Mesothelial cell of epicardium (in vitro differentiated cells): ENCODE results near the gene UNC13C. TPM values are rescaled to one million over a fixed set of nuclear protein-coding genes. Genes with fewer than 3 reads are reported as not detected.

Experiments
- DNase-seq, 2 experiments: peaks; one replicate each; pipeline ENCODE4 v3.0.0; 2021; ENCODE audit warnings: low spot score in 2 of 2; ENCODE audit not compliant: unreplicated experiment in 2 of 2
- H3K27ac Mint-ChIP-seq: 2 replicates; pipeline ENCODE4 v1.8.0; 2021; ENCODE audit warnings: mixed read lengths
- H3K27me3 Mint-ChIP-seq: 2 replicates; pipeline ENCODE4 v1.8.0; 2021; ENCODE audit warnings: low read depth, mixed read lengths
- H3K36me3 Mint-ChIP-seq: 2 replicates; pipeline ENCODE4 v1.8.0; 2021; ENCODE audit warnings: mixed read lengths
- H3K4me1 Mint-ChIP-seq: 2 replicates; pipeline ENCODE4 v1.8.0; 2021; ENCODE audit warnings: mixed read lengths
- H3K4me3 Mint-ChIP-seq: 2 replicates; pipeline ENCODE4 v1.8.0; 2021; ENCODE audit warnings: mild to moderate bottlenecking, moderate library complexity, mixed read lengths
- H3K9me3 Mint-ChIP-seq: 2 replicates; pipeline ENCODE4 v1.8.0; 2021; ENCODE audit warnings: mixed read lengths
- CTCF ChIP-seq: fragments of 200-600 bp; sonication (generic); IDR thresholded peaks from one replicate; pipeline ENCODE4 v1.5.0; 2021; ENCODE audit warnings: antibody characterized with exemption; ENCODE audit not compliant: unreplicated experiment
- total RNA-seq: library from RNA; stranded (reverse); gene quantifications from 3 replicates; pipeline ENCODE4 v1.2.1, GENCODE V29; 2021

UNC13C gene
- total RNA-seq, 1 donor from 2014 or later, result 2.7 TPM

GRCh38 chr15:54109014-54109413 lies 130.8 kb downstream of the UNC13C start:
- Mint-ChIP-seq H3K27me3 (no peaks in the 10 kb centered on the region), H3K4me3 (no peak overlapping the region), H3K27ac (no peak overlapping the region), H3K36me3 (no peaks in the 10 kb centered on the region), H3K4me1 (no peaks in the 10 kb centered on the region), H3K9me3 (no peaks in the 10 kb centered on the region)
- no peak for TF ChIP-seq CTCF
- DNase-seq, result no peak

- TF ChIP-seq CTCF, result no peak
- Mint-ChIP-seq H3K4me1 (no peaks in the 10 kb centered on the region), H3K4me3 (no peak overlapping the region), H3K36me3 (no peaks in the 10 kb centered on the region), H3K27me3 (no peaks in the 10 kb centered on the region), H3K9me3 (peaks cover 25% of the 10 kb centered on the region), H3K27ac (no peak overlapping the region)
- DNase-seq, result no peak
These were observed 140.8 kb downstream of the UNC13C start for GRCh38 chr15:54119051-54119450.

- no peak for TF ChIP-seq CTCF
- Mint-ChIP-seq H3K36me3 (no peaks in the 10 kb centered on the region), H3K27me3 (no peaks in the 10 kb centered on the region), H3K4me3 (no peak overlapping the region), H3K4me1 (no peaks in the 10 kb centered on the region), H3K9me3 (peaks cover 27% of the 10 kb centered on the region), H3K27ac (no peak overlapping the region)
- DNase-seq, result no peak
These were observed 142.8 kb downstream of the UNC13C start for GRCh38 chr15:54120949-54121463.

- H3K4me1 Mint-ChIP-seq, result no peaks in the 10 kb centered on the region
- no peak for TF ChIP-seq CTCF
- H3K27ac Mint-ChIP-seq, result no peak overlapping the region
- no peaks in the 10 kb centered on the region for H3K27me3 Mint-ChIP-seq
- H3K9me3 Mint-ChIP-seq, result peaks cover 11% of the 10 kb centered on the region
- no peak for DNase-seq
- no peaks in the 10 kb centered on the region for H3K36me3 Mint-ChIP-seq
- no peak overlapping the region for H3K4me3 Mint-ChIP-seq
These were observed 149.3 kb downstream of the UNC13C start for GRCh38 chr15:54127574-54127973.

GRCh38 chr15:54131410-54131809 lies 153.2 kb downstream of the UNC13C start:
- no peak overlapping the region for H3K4me3 Mint-ChIP-seq
- no peak overlapping the region for H3K27ac Mint-ChIP-seq
- no peak for DNase-seq
- H3K27me3 Mint-ChIP-seq, result no peaks in the 10 kb centered on the region
- no peak for TF ChIP-seq CTCF
- no peaks in the 10 kb centered on the region for H3K36me3 Mint-ChIP-seq
- H3K4me1 Mint-ChIP-seq, result no peaks in the 10 kb centered on the region
- peaks cover 5% of the 10 kb centered on the region for H3K9me3 Mint-ChIP-seq

- Mint-ChIP-seq H3K4me1 (peaks cover 4% of the 10 kb centered on the region), H3K36me3 (no peaks in the 10 kb centered on the region), H3K27me3 (no peaks in the 10 kb centered on the region), H3K4me3 (no peak overlapping the region), H3K9me3 (no peaks in the 10 kb centered on the region), H3K27ac (no peak overlapping the region)
- no peak for TF ChIP-seq CTCF
- no peak for DNase-seq
These were observed 170.9 kb downstream of the UNC13C start for GRCh38 chr15:54149115-54149531.
